ENCODE data around the gene CEBPG.

DNA sequence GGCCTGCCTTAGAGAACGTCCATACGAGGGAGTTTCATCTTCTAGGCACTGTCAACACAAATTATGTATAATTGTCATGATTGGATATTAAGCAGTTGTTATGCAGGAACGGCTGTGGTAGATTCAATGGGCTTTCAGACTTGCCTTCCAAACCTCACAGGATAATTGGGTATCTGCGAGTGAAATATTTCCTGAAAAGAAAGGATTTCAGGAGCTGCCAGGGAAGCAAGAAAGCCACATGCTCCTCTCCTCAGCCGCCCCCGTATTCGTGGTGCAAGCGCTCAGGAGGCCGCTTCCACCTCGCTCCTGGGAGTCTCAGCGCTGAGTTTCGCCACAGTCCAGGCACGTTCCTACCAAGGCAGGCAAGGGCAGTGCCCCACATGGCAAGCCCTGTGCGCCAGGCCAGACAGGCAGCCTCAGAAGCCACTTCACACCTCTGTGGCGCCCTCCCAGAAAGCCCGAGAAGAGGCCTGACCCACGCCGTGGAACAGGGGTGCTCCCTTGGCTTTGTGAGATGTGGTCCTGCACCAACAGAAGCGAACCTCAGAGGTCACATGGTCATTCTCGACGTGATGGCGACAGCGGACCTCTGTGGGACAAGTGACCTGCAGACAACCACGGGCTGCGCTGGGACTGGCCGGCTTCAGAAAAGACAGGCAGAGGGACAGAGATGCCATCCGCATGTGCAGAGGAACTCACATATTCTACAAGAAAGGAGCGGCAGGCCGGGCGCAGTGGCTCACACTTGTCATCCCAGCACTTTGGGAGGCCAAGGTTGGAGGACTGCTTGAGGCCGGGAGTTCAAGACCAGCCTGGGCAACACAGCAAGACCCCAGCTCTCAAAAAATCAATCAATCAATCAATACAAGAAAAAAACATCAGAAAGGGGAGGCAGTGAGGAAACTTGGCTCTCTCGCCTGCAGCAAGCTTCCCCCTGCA is 41.4 kb downstream of the CEBPG start:
- no peak for TF ChIP-seq JUND (IDR thresholded peaks at IDR 0.05; ENCODE audit: borderline replicate concordance, low read depth, low read length)
- no peak for TF ChIP-seq JUND (tag; IDR thresholded peaks at IDR 0.05; ENCODE audit: borderline replicate concordance, low read depth, low read length)
- TF ChIP-seq SRSF1 (IDR thresholded peaks at IDR 0.05; ENCODE audit: low read depth, low read length) = no peak
- TF ChIP-seq, protein P1, sequence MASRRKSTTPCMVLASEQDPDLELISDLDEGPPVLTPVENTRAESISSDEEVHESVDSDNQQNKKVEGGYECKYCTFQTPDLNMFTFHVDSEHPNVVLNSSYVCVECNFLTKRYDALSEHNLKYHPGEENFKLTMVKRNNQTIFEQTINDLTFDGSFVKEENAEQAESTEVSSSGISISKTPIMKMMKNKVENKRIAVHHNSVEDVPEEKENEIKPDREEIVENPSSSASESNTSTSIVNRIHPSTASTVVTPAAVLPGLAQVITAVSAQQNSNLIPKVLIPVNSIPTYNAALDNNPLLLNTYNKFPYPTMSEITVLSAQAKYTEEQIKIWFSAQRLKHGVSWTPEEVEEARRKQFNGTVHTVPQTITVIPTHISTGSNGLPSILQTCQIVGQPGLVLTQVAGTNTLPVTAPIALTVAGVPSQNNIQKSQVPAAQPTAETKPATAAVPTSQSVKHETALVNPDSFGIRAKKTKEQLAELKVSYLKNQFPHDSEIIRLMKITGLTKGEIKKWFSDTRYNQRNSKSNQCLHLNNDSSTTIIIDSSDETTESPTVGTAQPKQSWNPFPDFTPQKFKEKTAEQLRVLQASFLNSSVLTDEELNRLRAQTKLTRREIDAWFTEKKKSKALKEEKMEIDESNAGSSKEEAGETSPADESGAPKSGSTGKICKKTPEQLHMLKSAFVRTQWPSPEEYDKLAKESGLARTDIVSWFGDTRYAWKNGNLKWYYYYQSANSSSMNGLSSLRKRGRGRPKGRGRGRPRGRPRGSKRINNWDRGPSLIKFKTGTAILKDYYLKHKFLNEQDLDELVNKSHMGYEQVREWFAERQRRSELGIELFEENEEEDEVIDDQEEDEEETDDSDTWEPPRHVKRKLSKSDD (conservative IDR thresholded peaks at IDR 0.05; ENCODE audit: low read length) = no peak
- TF ChIP-seq, protein P2, sequence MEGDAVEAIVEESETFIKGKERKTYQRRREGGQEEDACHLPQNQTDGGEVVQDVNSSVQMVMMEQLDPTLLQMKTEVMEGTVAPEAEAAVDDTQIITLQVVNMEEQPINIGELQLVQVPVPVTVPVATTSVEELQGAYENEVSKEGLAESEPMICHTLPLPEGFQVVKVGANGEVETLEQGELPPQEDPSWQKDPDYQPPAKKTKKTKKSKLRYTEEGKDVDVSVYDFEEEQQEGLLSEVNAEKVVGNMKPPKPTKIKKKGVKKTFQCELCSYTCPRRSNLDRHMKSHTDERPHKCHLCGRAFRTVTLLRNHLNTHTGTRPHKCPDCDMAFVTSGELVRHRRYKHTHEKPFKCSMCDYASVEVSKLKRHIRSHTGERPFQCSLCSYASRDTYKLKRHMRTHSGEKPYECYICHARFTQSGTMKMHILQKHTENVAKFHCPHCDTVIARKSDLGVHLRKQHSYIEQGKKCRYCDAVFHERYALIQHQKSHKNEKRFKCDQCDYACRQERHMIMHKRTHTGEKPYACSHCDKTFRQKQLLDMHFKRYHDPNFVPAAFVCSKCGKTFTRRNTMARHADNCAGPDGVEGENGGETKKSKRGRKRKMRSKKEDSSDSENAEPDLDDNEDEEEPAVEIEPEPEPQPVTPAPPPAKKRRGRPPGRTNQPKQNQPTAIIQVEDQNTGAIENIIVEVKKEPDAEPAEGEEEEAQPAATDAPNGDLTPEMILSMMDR (IDR thresholded peaks at IDR 0.05 in 2 of 3, conservative IDR thresholded peaks at IDR 0.05 in 1 of 3; ENCODE audit: insufficient read depth in 2 of 3, low read depth in 1 of 3, low read length in 3 of 3) = no peak
- TF ChIP-seq, protein P3, sequence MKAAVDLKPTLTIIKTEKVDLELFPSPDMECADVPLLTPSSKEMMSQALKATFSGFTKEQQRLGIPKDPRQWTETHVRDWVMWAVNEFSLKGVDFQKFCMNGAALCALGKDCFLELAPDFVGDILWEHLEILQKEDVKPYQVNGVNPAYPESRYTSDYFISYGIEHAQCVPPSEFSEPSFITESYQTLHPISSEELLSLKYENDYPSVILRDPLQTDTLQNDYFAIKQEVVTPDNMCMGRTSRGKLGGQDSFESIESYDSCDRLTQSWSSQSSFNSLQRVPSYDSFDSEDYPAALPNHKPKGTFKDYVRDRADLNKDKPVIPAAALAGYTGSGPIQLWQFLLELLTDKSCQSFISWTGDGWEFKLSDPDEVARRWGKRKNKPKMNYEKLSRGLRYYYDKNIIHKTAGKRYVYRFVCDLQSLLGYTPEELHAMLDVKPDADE (conservative IDR thresholded peaks at IDR 0.05; ENCODE audit: control insufficient read depth, low read depth, low read length) = no peak
- no peak for TF ChIP-seq RAD21 (CRISPR knock-in tag; conservative IDR thresholded peaks at IDR 0.05 in 1 of 2, IDR thresholded peaks at IDR 0.05 in 1 of 2)
- no peak for TF ChIP-seq ERF (CRISPR knock-in tag; IDR thresholded peaks at IDR 0.05)
- no peak for TF ChIP-seq KLF10 (CRISPR knock-in tag; IDR thresholded peaks at IDR 0.05)
- TF ChIP-seq CREB1 (IDR thresholded peaks at IDR 0.05) = no peak
- TF ChIP-seq CREB1 (CRISPR knock-in tag; IDR thresholded peaks at IDR 0.05) = no peak
- no peak for TF ChIP-seq SIN3A (IDR thresholded peaks at IDR 0.05; ENCODE audit: borderline replicate concordance in 2 of 2, control insufficient read depth in 1 of 2, low read depth in 2 of 2, low read length in 2 of 2)

Data from K562 (cell line).